ENCODE measurements around the gene NPPC. TPM values are rescaled to one million over a fixed set of nuclear protein-coding genes. Genes with fewer than 3 reads are reported as not detected.

Gene NPPC
- polyA plus RNA-seq, 3 donors: not detected

DNA sequence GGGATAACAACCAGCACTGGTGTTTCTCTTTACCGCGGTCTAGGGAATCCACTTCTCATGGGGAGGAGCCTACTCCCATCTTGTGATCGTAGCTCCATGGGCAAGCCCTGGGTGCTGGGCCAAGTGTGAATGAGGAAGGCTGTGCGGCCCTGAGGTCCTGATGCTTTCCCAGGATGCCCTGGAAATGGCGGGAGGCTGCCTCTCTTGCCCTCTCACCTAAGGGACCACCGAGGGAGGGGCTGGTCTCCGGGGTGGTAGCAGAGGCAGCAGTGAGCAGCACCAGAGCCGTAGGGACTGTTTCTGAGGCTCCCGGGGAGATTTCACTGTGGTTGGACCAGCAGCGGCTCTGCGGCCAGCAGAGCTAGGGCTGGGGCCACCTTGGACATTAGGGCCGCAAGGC is 15.5 kb upstream of the NPPC start:
- Mint-ChIP-seq H3K36me3 (no peaks in the 10 kb centered on the region), H3K27me3 (ENCODE audit: low read depth in 3 of 3) (peaks cover 1 to 3% (median 2%) of the 10 kb centered on the region in 3 donors), H3K9me3 (peaks cover 0 to 2% (median 0%) of the 10 kb centered on the region in 7 donors), H3K4me3 (no peak overlapping the region), H3K27ac (no peak overlapping the region), H3K4me1 (no peaks in the 10 kb centered on the region)
- Histone ChIP-seq H3K27me3 (ENCODE audit: control insufficient read depth in 2 of 2, insufficient read depth in 2 of 2, low read length in 2 of 2) (no peaks in the 10 kb centered on the region), H3K27ac (ENCODE audit: low read depth in 1 of 2, low read length in 2 of 2) (no peak overlapping the region), H3K9me3 (replicated peaks in 1 of 2; ENCODE audit: control insufficient read depth in 1 of 2, insufficient read depth in 1 of 2, low read length in 2 of 2) (no peaks in the 10 kb centered on the region), H3K79me2 (ENCODE audit: insufficient read depth, low read length) (no peaks in the 10 kb centered on the region), H3K9ac (ENCODE audit: insufficient read depth, low read length, poor library complexity, severe bottlenecking) (no peak overlapping the region), H4K20me1 (ENCODE audit: insufficient read depth, low read length) (no peaks in the 10 kb centered on the region), H3K4me1 (ENCODE audit: control insufficient read depth in 1 of 2, insufficient read depth in 2 of 2, low read length in 2 of 2) (no peaks in the 10 kb centered on the region), H2AFZ (ENCODE audit: insufficient read depth, low read depth, low read length, poor library complexity, severe bottlenecking) (no peak overlapping the region), H3K4me3 (replicated peaks in 1 of 3; ENCODE audit: low read depth in 2 of 3, low read length in 3 of 3) (no peak overlapping the region), H3K4me2 (replicated peaks; ENCODE audit: extremely low read depth, low read length, poor library complexity, severe bottlenecking) (no peak overlapping the region), H3K36me3 (replicated peaks in 1 of 2; ENCODE audit: control insufficient read depth in 1 of 2, insufficient read depth in 2 of 2, low read length in 2 of 2) (no peaks in the 10 kb centered on the region)
- TF ChIP-seq, protein P1, sequence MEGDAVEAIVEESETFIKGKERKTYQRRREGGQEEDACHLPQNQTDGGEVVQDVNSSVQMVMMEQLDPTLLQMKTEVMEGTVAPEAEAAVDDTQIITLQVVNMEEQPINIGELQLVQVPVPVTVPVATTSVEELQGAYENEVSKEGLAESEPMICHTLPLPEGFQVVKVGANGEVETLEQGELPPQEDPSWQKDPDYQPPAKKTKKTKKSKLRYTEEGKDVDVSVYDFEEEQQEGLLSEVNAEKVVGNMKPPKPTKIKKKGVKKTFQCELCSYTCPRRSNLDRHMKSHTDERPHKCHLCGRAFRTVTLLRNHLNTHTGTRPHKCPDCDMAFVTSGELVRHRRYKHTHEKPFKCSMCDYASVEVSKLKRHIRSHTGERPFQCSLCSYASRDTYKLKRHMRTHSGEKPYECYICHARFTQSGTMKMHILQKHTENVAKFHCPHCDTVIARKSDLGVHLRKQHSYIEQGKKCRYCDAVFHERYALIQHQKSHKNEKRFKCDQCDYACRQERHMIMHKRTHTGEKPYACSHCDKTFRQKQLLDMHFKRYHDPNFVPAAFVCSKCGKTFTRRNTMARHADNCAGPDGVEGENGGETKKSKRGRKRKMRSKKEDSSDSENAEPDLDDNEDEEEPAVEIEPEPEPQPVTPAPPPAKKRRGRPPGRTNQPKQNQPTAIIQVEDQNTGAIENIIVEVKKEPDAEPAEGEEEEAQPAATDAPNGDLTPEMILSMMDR (IDR thresholded peaks at IDR 0.05): no peak
- DNase-seq: no peak
- WGBS (ENCODE audit: insufficient coverage): 99% methylated on average over 11 of the region's 12 CpGs
- intact Hi-C loops (cut with micrococcal nuclease): no loop called here

DNA sequence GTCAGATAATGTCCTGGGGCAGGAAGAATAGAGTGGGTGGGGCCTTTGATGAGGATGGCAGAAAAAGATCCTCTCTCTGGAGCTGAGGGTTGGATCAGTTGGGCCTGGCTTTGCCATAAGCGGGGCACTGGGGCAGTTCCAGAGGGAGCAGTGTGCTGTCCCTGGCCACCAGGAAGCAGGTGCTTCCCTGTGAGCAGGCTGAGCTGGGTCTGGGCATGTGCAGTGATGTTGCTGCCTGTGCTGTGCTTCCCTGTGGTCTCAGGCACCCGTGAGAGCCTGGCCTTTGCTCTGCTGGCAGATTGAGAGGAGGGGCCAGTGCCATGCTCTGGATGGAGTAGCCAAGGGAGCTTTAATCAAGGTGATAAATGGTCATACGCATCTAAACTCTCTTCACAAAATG is 14.6 kb upstream of the NPPC start:
- no peaks in the 10 kb centered on the region for H3K36me3 Mint-ChIP-seq
- H3K79me2 ChIP-seq (ENCODE audit: insufficient read depth, low read length): no peaks in the 10 kb centered on the region
- WGBS (ENCODE audit: insufficient coverage): 0% methylated on average over 2 of the region's 3 CpGs
- peaks cover 0 to 2% (median 0%) of the 10 kb centered on the region in 7 donors for H3K9me3 Mint-ChIP-seq
- no peak overlapping the region for H3K9ac ChIP-seq (ENCODE audit: insufficient read depth, low read length, poor library complexity, severe bottlenecking)
- no peak overlapping the region for H3K4me2 ChIP-seq (replicated peaks; ENCODE audit: extremely low read depth, low read length, poor library complexity, severe bottlenecking)
- H3K4me1 ChIP-seq (ENCODE audit: control insufficient read depth in 1 of 2, insufficient read depth in 2 of 2, low read length in 2 of 2): no peaks in the 10 kb centered on the region
- peaks cover 0 to 3% (median 2%) of the 10 kb centered on the region in 3 donors for H3K27me3 Mint-ChIP-seq (ENCODE audit: low read depth in 3 of 3)
- no peak for DNase-seq
- TF ChIP-seq, protein P1 (IDR thresholded peaks at IDR 0.05): no peak
- no peaks in the 10 kb centered on the region for H3K9me3 ChIP-seq (replicated peaks in 1 of 2; ENCODE audit: control insufficient read depth in 1 of 2, insufficient read depth in 1 of 2, low read length in 2 of 2)
- no peak overlapping the region for H3K4me3 ChIP-seq (replicated peaks in 1 of 3; ENCODE audit: low read depth in 2 of 3, low read length in 3 of 3)
- H3K4me1 Mint-ChIP-seq: no peaks in the 10 kb centered on the region
- H3K27ac Mint-ChIP-seq: no peak overlapping the region
- no peak overlapping the region for H3K27ac ChIP-seq (ENCODE audit: low read depth in 1 of 2, low read length in 2 of 2)
- no peak overlapping the region for H2AFZ ChIP-seq (ENCODE audit: insufficient read depth, low read depth, low read length, poor library complexity, severe bottlenecking)
- H3K4me3 Mint-ChIP-seq: no peak overlapping the region
- no peaks in the 10 kb centered on the region for H3K36me3 ChIP-seq (replicated peaks in 1 of 2; ENCODE audit: control insufficient read depth in 1 of 2, insufficient read depth in 2 of 2, low read length in 2 of 2)
- no peaks in the 10 kb centered on the region for H3K27me3 ChIP-seq (ENCODE audit: control insufficient read depth in 2 of 2, insufficient read depth in 2 of 2, low read length in 2 of 2)
- H4K20me1 ChIP-seq (ENCODE audit: insufficient read depth, low read length): no peaks in the 10 kb centered on the region
- intact Hi-C loops (cut with micrococcal nuclease): no loop called here

Measured in CD14-positive monocyte (primary cell).